ENCODE measurements around the gene ITGAD. TPM values are rescaled to one million over a fixed set of nuclear protein-coding genes. Genes with fewer than 3 reads are reported as not detected.
A peak's percentile ranks its signal among the peaks of the same experiment; 100 is the strongest.

Gene ITGAD
- total RNA-seq, 1 donor from 2014 or later = not detected

DNA sequence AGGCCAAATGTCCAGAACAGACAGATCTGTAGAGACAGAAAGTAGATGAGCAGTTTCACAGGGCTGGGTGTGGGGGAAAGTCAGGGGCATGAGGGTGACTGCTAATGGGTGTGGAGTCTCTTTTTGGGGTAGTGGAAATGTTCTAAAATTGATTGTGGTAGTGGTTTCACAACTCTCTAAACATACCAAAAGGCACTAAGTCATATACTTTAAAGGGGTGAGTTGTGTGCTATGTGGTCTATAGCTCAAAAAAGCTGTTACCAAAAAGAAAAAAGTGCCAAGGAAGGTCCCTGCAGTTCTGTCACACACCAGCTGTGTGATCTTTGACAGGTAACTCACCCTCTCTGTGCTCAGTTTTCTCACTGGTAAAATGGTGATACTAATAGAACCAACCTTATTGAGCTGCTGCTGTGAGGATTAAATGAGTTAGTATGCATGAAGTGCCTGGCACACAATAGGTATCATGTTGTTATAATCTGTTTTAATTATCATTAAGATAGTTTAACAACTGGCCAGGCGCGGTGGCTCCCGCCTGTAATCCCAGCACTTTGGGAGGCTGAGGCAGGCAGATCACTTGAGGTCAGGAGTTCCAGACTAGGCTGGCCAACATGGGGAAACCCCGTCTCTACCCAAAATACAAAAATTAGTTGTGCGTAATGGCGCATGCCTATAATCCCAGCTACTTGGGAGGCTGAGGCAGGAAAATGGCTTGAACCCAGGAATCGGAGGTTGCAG lies 27.8 kb upstream of the ITGAD start:
- DNase-seq (ENCODE audit: low read depth) = peak; percentile 5

GRCh38 chr16:31367853-31368252 lies 25.3 kb upstream of the ITGAD start:
- no peak for DNase-seq (ENCODE audit: low read depth)

GRCh38 chr16:31371008-31371407 lies 22.1 kb upstream of the ITGAD start:
- DNase-seq (ENCODE audit: low read depth) = no peak

DNA sequence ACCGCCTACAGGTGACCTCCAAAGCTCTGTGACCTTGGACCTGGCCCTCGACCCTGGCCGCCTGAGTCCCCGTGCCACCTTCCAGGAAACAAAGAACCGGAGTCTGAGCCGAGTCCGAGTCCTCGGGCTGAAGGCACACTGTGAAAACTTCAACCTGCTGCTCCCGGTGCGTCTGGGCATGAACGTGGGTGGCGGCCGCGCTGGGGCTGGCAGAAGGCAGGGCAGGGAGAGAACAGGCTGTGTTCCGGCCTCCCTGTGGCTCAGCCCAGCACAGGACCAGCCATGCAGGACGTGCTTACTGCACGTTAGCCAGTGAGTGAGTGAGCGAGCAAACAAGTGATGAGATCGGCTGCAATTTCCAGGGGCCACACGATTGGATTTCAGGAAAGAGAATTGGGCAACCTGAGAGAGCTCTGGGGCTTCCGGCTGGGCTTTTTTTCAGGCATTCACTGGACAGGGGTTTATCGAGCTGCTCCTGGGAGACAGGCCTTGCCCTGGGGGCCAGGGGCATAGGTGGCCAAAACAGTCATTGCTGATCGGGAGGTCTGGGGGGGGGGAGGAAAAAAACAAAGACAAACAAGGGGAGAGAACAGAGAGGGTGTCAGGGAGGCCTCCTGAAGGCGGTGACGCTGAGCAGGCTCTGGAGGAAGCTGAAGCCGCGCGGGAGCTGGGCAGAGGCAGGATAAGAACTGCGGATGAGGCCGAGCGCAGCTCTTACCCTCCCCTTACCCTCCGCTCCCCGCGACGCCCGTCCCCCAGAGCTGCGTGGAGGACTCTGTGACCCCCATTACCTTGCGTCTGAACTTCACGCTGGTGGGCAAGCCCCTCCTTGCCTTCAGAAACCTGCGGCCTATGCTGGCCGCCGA lies 21.3 kb upstream of the ITGAD start:
- no peak for DNase-seq (ENCODE audit: low read depth)

DNA sequence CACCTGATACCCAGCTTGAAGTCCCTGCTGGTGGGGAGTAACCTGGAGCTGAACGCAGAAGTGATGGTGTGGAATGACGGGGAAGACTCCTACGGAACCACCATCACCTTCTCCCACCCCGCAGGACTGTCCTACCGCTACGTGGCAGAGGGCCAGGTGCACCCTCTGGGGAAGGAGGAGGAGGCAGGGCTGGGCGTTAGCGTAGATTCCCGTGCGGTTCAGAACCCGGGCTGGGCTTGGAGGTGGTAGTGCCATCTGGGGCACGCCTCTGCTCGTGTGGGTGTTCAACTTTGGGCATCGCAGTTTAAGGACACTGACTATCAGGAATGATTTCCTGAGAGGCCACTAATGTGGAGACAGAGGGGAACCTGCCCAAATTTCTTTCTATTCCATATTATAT lies 19.9 kb upstream of the ITGAD start:
- DNase-seq (ENCODE audit: low read depth) = no peak

- DNase-seq (ENCODE audit: low read depth) = no peak
These were observed 17.9 kb upstream of the ITGAD start for GRCh38 chr16:31375231-31375630.

GRCh38 chr16:31376705-31377104 lies 16.4 kb upstream of the ITGAD start:
- no peak for DNase-seq (ENCODE audit: low read depth)

- no peak for DNase-seq (ENCODE audit: low read depth)
These were observed 15.8 kb upstream of the ITGAD start for GRCh38 chr16:31377210-31377903.

DNA sequence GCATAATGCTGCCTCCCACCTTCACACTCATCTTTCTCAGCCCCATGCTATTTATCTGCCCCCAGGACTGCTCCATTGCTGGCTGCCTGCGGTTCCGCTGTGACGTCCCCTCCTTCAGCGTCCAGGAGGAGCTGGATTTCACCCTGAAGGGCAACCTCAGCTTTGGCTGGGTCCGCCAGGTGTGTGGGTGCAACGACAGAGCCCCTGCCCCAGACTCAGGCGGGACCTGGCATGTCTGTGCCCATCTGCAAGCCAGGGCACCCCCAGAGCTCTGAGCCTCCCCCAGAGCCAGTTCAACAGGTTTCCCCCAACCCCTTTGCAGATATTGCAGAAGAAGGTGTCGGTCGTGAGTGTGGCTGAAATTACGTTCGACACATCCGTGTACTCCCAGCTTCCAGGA lies 12.9 kb upstream of the ITGAD start:
- no peak for DNase-seq (ENCODE audit: low read depth)

- DNase-seq (ENCODE audit: low read depth) = peak; percentile 72
These were observed 10.5 kb upstream of the ITGAD start for GRCh38 chr16:31382485-31383161.

DNA sequence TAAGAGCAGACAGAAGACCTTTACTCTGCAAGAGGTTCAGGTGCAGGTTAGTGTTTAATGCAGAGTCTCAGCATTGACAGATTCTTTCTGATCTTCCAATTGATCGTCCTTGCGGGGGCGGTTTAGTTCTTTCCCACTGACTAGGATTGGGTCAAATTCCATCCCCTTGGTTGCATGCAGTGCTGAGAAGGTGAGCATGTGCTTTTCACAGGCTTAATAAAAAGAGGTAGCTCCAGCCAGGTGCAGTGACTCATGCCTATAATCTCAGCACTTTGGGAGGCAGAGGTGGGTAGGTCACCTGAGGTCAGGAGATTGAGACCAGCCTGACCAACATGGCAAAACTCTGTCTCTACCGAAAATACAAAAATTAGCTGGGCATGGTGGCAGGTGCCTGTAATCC lies 7.5 kb upstream of the ITGAD start:
- no peak for DNase-seq (ENCODE audit: low read depth)

DNA sequence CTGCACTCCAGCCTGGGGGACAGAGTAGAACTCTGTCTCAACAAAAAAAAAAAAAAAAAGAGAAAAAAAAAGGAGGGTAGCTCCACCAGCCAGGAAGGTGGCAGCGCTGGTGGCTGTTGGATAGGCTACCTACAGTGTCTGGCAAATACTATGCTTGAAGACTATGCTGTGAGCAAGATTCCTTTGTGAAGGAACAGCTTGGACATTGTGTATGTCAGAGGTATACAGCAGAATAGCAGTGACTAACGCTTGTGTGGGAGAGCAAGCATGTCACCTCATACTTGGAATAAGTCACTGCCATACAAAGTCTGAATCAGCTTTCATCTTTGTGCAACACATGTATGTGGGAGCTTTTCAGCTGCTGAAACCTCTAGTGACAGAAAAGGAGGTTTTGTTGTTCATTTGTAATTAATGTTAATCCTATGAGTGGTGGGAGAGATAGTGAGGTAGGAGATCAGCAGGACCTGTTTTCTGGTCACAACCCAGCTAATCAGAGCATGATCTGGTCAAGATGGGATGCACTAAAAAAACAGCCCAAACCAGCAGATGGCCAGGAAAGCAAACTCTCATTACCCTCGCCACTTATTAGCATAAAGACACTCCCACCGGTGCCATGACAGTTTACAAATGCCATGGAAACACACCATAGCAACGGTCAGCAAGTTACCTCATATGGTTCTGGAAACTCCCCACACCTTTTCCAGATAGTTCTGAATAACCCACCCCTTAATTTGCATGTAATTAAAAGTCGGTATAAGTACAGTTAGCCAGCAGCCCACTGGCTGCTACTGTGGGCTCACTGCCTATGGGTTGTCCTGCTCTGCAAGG lies 6.8 kb upstream of the ITGAD start:
- DNase-seq (ENCODE audit: low read depth) = peak; percentile 44

- DNase-seq (ENCODE audit: low read depth) = no peak
These were observed 4.6 kb upstream of the ITGAD start for GRCh38 chr16:31388535-31388934.

- DNase-seq (ENCODE audit: low read depth) = no peak
These were observed 2.6 kb upstream of the ITGAD start for GRCh38 chr16:31390504-31391041.

DNA sequence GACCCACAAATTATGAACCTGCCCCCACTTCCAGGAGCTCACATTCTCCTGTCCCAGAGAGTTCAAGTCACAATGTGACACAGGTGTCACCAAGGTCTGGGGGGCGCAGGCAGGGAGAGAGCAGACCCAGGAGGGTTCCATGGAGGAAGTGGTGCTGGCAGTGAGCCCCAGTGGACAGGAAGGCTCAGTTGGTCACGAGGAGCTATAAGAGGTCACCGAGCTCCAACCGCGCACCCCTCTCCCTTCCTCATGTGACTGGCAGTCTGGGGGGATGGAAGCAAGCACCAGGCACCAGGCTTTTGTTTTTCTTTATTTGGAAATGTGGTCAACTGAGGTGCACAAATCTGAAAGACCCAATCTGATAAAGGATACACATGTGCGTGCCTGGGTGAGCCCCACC lies 2.5 kb downstream of the ITGAD start:
- no peak for DNase-seq (ENCODE audit: low read depth)

GRCh38 chr16:31397096-31397660 lies 4.0 kb downstream of the ITGAD start:
- no peak for DNase-seq (ENCODE audit: low read depth)

GRCh38 chr16:31397701-31398100 lies 4.6 kb downstream of the ITGAD start:
- DNase-seq (ENCODE audit: low read depth) = no peak

GRCh38 chr16:31400191-31400590 lies 7.1 kb downstream of the ITGAD start:
- DNase-seq (ENCODE audit: low read depth) = no peak

- DNase-seq (ENCODE audit: low read depth) = no peak
These were observed 8.3 kb downstream of the ITGAD start for GRCh38 chr16:31401436-31401835.

GRCh38 chr16:31402687-31403086 lies 9.6 kb downstream of the ITGAD start:
- no peak for DNase-seq (ENCODE audit: low read depth)
